Fibroblast of gingiva (primary cell): ENCODE results near the gene GAS6.

Experiments
- DNase-seq: peaks from one replicate; pipeline ENCODE4 v3.0.0-alpha.2; 2011; ENCODE audit warnings: low read depth

The GAS6 gene

GRCh38 chr13:113851826-113852535, 11.9 kb downstream of the GAS6 start:
- DNase-seq = no peak

GRCh38 chr13:113851480-113851803, 12.4 kb downstream of the GAS6 start:
- DNase-seq = no peak

GRCh38 chr13:113850722-113851479, 13.0 kb downstream of the GAS6 start:
- no peak for DNase-seq

GRCh38 chr13:113849981-113850721, 13.7 kb downstream of the GAS6 start:
- DNase-seq = no peak

- no peak for DNase-seq
These were observed 14.3 kb downstream of the GAS6 start for GRCh38 chr13:113849546-113849945.

- DNase-seq = no peak
These were observed 15.2 kb downstream of the GAS6 start for GRCh38 chr13:113848431-113849260.

GRCh38 chr13:113848020-113848419, 15.9 kb downstream of the GAS6 start:
- DNase-seq = no peak

GRCh38 chr13:113846636-113847318, 17.1 kb downstream of the GAS6 start:
- DNase-seq = no peak

GRCh38 chr13:113845723-113846635, 17.9 kb downstream of the GAS6 start:
- DNase-seq = no peak

- no peak for DNase-seq
These were observed 18.8 kb downstream of the GAS6 start for GRCh38 chr13:113845055-113845454.

GRCh38 chr13:113843864-113844556, 19.9 kb downstream of the GAS6 start:
- DNase-seq = no peak

- DNase-seq = no peak
These were observed 20.7 kb downstream of the GAS6 start for GRCh38 chr13:113843063-113843654.

- DNase-seq = no peak
These were observed 21.4 kb downstream of the GAS6 start for GRCh38 chr13:113842336-113843062.

GRCh38 chr13:113841353-113841650, 22.6 kb downstream of the GAS6 start:
- no peak for DNase-seq

- no peak for DNase-seq
These were observed 23.1 kb downstream of the GAS6 start for GRCh38 chr13:113840541-113841352.

- DNase-seq = no peak
These were observed 24.2 kb downstream of the GAS6 start for GRCh38 chr13:113839536-113840204.

- DNase-seq = no peak
These were observed 25.1 kb downstream of the GAS6 start for GRCh38 chr13:113838711-113839201.
